Ovary (tissue), 9 donors: ENCODE results near the gene PDE4D. TPM values are rescaled to one million over a fixed set of nuclear protein-coding genes. Genes with fewer than 3 reads are reported as not detected.

Experiments used
- DNase-seq, 5 donors: peaks; one replicate each; pipeline ENCODE4 v3.0.0-alpha.2; 2019 to 2020
- H3K27ac ChIP-seq, 2 donors: fragments of 200-600 bp; one replicate each; pipeline versions ENCODE4 v1.5.1 to v1.8.0; 2019 to 2022
- H3K27me3 ChIP-seq: fragments of 200-600 bp; one replicate; pipeline ENCODE4 v1.8.0; 2022
- H3K36me3 ChIP-seq: fragments of 200-600 bp; sonication (generic); one replicate; pipeline ENCODE4 v1.5.1; 2019
- H3K4me1 ChIP-seq: one replicate; pipeline ENCODE4 v1.8.1; 2013; ENCODE audit warnings: mild to moderate bottlenecking, moderate library complexity; ENCODE audit not compliant: insufficient read depth
- H3K4me3 ChIP-seq: fragments of 200-600 bp; sonication (generic); one replicate; pipeline ENCODE4 v1.5.1; 2017
- H3K9me3 ChIP-seq, 2 donors: fragments of 200-600 bp in 1 of 2; sonication (generic) in 1 of 2; one replicate each; pipeline versions ENCODE4 v1.5.1 to v1.8.1; 2013 to 2019; ENCODE audit warnings: mild to moderate bottlenecking in 1 of 2, moderate library complexity in 1 of 2
- EP300 ChIP-seq: sonication (generic); formaldehyde crosslinking; IDR thresholded peaks from one replicate; pipeline ENCODE4 v1.6.1; 2017; ENCODE audit warnings: antibody characterized with exemption
- POLR2A ChIP-seq: fragments of 450-650 bp; IDR thresholded peaks from one replicate; pipeline ENCODE4 v1.6.1; 2017; ENCODE audit warnings: antibody characterized with exemption, mild to moderate bottlenecking, moderate library complexity
- WGBS, 3 donors: extraction: QIAGEN DNeasy Blood & Tissue Kit in 1 of 3; methylation state at CpG; one replicate each; pipeline versions ENCODE4 v1.1.5 to v1.1.7; 2013 to 2017; 5-methylcytosine and 5-hydroxymethylcytosine counted together
- intact Hi-C, 4 donors: fragments of 100-400 bp; cut with DNase I; formaldehyde crosslinking; loops; one replicate each; pipeline versions ENCODE4 v1.11.0 to v1.15.1; 2022 to 2023
- polyA plus RNA-seq, 2 donors: library from polyadenylated mRNA; stranded (reverse); fragments of 200-250 nt in 1 of 2; fragments of 350-450 nt in 1 of 2; fragmentation: Illumina TruSeq in 1 of 2; extraction: RNeasy Lipid Tissue Mini Kit (QIAGEN cat#74804) in 1 of 2; gene quantifications; one replicate each; pipeline ENCODE4 v1.2.3, GENCODE V29; 2013 to 2014
- total RNA-seq, 7 donors: library from RNA; depleted of rRNA in 2 of 7; stranded (reverse); fragments of >200 nt in 2 of 7; fragmentation: NEBNext Ultra II Directional in 3 of 7; extraction: Animal tissue kit (Norgen Biotek cat#: 25700) in 3 of 7; gene quantifications; one replicate each; pipeline versions ENCODE4 v1.1.0 to v1.2.4, GENCODE V29; 2016 to 2023
- TF ChIP-seq, protein P1 (sequence below), 3 donors: fragments of 450-650 bp in 2 of 3; fragments of 200-600 bp in 1 of 3; IDR thresholded peaks; one replicate each; pipeline versions ENCODE4 v1.5.1 to v1.8.0; 2016 to 2022; ENCODE audit warnings: antibody characterized with exemption in 3 of 3, mild to moderate bottlenecking in 1 of 3
- donor health status: DM: no; HTN: no; CAD: no; lungs with moderate emphysema.
- donor health status: DM: no; HTN: no; CAD: no.
- donor health status: Bipolar disorder and iron deficiency.
- donor health status: DM: yes; HTN: yes; CAD: no.
- donor health status: DM: no; HTN: no; CAD: no.
- donor health status: DM: yes; HTN: yes; CAD: no.

The PDE4D gene
- total and polyA plus RNA-seq, 9 donors, result 1.3 to 67.6 (median 8.4) TPM

DNA sequence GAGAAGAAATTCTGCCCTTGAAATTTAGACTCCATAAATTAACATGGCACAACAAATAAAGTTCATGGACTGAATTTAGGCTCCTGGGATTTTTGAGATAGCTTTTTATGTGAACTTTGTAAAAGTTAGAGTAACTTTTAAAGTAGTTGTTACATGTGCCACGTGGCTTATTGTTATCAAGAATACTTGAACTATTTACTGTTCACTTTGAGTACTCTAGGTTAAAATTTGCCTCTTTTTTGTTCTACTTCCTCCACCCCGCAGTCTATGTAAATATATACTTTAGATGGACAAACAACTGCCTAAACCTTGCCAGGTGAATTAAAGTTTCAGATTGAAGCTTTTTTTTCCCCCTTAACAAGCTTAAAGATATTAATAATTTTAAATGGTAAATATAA lies 852.7 kb downstream of the PDE4D start:
- no peak overlapping the region for H3K27ac ChIP-seq
- intact Hi-C loops, result no loop called here

DNA sequence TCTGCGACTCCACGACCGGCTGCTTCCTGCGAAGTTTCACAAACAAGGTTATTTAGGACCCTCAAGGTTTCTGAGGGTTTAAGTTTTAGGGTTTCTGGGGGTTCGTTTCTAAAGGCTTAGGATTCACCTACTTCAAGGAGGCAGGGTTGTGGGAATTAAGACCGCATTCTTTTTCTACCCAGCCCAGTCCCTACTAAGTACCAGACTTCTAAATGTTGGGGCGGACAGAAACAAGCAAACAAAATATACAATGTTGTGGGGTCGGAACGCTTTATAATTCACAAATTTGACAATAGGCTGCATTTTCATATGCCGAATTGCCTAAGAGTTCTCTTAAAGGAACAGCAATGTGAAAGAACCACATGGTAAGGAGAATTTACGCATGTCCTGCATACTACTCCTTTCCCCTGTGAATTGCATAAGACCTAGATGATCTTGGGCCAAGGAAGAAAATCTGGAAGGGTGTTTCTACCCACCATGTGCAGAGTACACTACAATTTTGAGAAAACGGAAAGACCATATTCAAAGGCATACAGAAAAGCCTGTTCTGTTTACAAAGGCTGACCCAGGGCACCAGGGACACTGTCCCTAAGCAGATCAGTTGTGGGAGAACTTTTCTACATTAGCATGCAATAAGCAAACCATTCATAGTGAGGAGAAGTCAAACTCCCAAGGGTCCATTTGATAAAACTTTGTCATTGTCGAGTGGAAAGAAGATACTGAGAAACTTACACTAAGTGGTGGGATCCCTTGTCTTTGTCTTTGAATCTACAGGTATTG lies 853.3 kb downstream of the PDE4D start:
- peak; percentile 2 for TF ChIP-seq EP300
- TF ChIP-seq, protein P1, sequence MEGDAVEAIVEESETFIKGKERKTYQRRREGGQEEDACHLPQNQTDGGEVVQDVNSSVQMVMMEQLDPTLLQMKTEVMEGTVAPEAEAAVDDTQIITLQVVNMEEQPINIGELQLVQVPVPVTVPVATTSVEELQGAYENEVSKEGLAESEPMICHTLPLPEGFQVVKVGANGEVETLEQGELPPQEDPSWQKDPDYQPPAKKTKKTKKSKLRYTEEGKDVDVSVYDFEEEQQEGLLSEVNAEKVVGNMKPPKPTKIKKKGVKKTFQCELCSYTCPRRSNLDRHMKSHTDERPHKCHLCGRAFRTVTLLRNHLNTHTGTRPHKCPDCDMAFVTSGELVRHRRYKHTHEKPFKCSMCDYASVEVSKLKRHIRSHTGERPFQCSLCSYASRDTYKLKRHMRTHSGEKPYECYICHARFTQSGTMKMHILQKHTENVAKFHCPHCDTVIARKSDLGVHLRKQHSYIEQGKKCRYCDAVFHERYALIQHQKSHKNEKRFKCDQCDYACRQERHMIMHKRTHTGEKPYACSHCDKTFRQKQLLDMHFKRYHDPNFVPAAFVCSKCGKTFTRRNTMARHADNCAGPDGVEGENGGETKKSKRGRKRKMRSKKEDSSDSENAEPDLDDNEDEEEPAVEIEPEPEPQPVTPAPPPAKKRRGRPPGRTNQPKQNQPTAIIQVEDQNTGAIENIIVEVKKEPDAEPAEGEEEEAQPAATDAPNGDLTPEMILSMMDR (IDR thresholded peaks at IDR 0.05), result no peak
- Histone ChIP-seq H3K27ac (no peak overlapping the region), H3K27me3 (no peaks in the 10 kb centered on the region), H3K4me1 (peaks cover 2% of the 10 kb centered on the region), H3K4me3 (peak overlapping the region; percentile 64), H3K36me3 (no peaks in the 10 kb centered on the region), H3K9me3 (no peaks in the 10 kb centered on the region)
- intact Hi-C loops, result no loop called here
- WGBS, 3 donors, result 19 to 24% (median 22%) methylated on average over 13 of the region's 13 CpGs
- DNase-seq, result no peak

More for the DNA sequence above, 852.7 kb downstream of the PDE4D start:
- Histone ChIP-seq H3K4me3 (no peak overlapping the region), H3K36me3 (no peaks in the 10 kb centered on the region), H3K4me1 (peaks cover 2% of the 10 kb centered on the region), H3K9me3 (no peaks in the 10 kb centered on the region), H3K27me3 (no peaks in the 10 kb centered on the region)
- 48 to 68% (median 66%) methylated on average over 2 of the region's 2 CpGs for WGBS, 3 donors
- DNase-seq, result no peak
- TF ChIP-seq, protein P1 (IDR thresholded peaks at IDR 0.05), result no peak
- TF ChIP-seq POLR2A, result no peak
- TF ChIP-seq EP300, result no peak

DNA sequence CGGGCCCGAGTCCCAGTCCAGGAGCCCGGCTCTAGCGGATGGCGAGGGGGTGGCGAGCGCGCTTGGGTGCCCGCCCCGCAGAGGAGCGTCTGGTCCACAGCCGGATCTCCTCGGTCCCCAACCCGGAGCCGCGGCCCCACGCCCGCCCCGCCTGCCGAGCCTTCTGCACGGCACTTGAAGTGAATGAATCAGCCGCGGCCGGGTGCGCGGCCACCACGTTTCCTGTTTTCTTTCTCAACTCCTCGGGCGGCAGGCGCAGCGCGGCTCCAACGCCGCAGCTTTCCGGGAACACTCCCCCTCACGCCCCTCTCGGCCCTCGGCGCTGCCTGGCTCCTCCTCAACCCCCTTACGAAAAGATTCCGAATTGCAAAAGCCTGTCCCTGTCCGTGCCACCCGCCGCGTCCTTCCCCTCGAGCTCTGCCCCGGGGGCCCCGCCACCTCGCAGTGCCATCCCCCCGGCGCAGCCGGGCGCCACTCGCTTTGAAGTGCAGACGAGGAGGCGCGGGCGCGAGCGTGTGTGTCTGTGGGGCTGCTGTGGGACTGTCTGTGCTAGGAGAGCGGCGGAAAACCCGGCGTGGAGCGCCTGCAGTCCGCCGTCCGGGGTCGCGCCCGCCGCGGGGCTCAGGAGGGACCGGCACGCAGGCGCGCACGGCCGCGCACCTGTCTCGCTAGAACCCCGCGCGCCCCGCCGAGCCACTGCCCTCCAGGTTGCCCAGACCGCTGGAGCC lies 854.1 kb downstream of the PDE4D start:
- Histone ChIP-seq H3K36me3 (no peaks in the 10 kb centered on the region), H3K27me3 (no peaks in the 10 kb centered on the region), H3K9me3 (no peaks in the 10 kb centered on the region), H3K27ac (no peak overlapping the region), H3K4me3 (peak overlapping the region; percentile 64), H3K4me1 (peaks cover 2% of the 10 kb centered on the region)
- peak; percentile 22 to 66 (median 55) for DNase-seq
- intact Hi-C loops, result loop anchor here in 1 of 4 donors (10.0 kb wide), 1 partner anchor 95 kb away; no protein-coding TSS in a partner anchor
- WGBS, 3 donors, result 0 to 1% (median 1%) methylated on average over 86 to 87 of the region's 87 CpGs
- TF ChIP-seq EP300, result no peak
- no peak for TF ChIP-seq POLR2A
- TF ChIP-seq, protein P1 (IDR thresholded peaks at IDR 0.05), result no peak

DNA sequence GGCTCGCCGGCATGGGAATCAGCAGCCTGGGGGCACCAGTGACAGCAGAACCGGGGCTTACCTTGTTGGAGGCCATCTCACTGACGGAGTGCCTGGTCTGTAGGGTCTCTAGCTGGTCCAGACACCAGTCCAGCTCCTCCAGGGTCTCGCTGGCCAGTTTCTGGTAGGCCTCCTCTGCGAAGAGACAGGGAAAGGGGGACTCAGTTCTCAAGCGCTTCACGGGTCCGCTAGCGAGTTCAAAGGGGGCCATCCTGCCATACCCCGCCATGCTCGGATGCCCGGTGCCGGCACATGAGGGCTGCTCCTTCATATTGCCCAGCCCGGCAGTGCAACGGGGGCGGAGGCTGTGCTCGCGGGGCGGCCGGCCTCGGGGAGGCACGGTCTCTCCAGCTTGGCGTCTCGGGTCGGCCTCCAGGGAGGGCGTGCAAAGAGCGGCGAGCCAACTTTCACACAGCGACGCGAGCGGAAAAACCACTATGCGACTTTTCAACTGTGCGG lies 854.7 kb downstream of the PDE4D start:
- H3K4me1 ChIP-seq, result peaks cover 2% of the 10 kb centered on the region
- no peak overlapping the region for H3K27ac ChIP-seq
- peak in 2 of 5 donors; percentile 16 to 30 for DNase-seq
- H3K27me3 ChIP-seq, result no peaks in the 10 kb centered on the region
- H3K4me3 ChIP-seq, result peak overlapping the region; percentile 64
- 3 to 13% (median 5%) methylated on average over 14 to 35 of the region's 35 CpGs for WGBS, 3 donors
- intact Hi-C loops, result loop anchor here in 1 of 4 donors (10.0 kb wide), 1 partner anchor 96 kb away; no protein-coding TSS in a partner anchor
- no peaks in the 10 kb centered on the region for H3K36me3 ChIP-seq
- no peak for TF ChIP-seq EP300
- TF ChIP-seq, protein P1 (IDR thresholded peaks at IDR 0.05), result no peak
- no peak for TF ChIP-seq POLR2A
- no peaks in the 10 kb centered on the region for H3K9me3 ChIP-seq
